ENCODE results near the gene BMPR1A. TPM values are rescaled to one million over a fixed set of nuclear protein-coding genes. Genes with fewer than 3 reads are reported as not detected.
"Not testable (repeated sequence)": the region's sequence is repeated elsewhere in the genome, so short reads cannot be mapped to it uniquely, and the experiment has no call there.

Gene BMPR1A
- total RNA-seq, 2 donors from 2014 or later = 3.5 to 14.6 TPM

- DNase-seq (ENCODE audit: low spot score in 2 of 2) (no peak), ATAC-seq (no peak)
- peaks cover 3 to 5% of the 10 kb centered on the region in 2 donors for H3K9me3 Mint-ChIP-seq
- no peaks in the 10 kb centered on the region for H3K36me3 Mint-ChIP-seq
- H3K27ac Mint-ChIP-seq = no peak overlapping the region
These were observed 187.6 kb downstream of the BMPR1A start for GRCh38 chr10:86944031-86944419.

- H3K9me3 Mint-ChIP-seq = peaks cover 3 to 5% of the 10 kb centered on the region in 2 donors
- ATAC-seq (peak; percentile 23 to 46), DNase-seq (ENCODE audit: low spot score in 2 of 2) (no peak)
- no peaks in the 10 kb centered on the region for H3K36me3 Mint-ChIP-seq
- H3K27ac Mint-ChIP-seq = no peak overlapping the region
These were observed 188.1 kb downstream of the BMPR1A start for GRCh38 chr10:86944471-86944870.

GRCh38 chr10:86944907-86945306, 188.5 kb downstream of the BMPR1A start:
- DNase-seq (ENCODE audit: low spot score in 2 of 2) (no peak), ATAC-seq (no peak)
- H3K9me3 Mint-ChIP-seq = peaks cover 3 to 5% of the 10 kb centered on the region in 2 donors
- no peaks in the 10 kb centered on the region for H3K36me3 Mint-ChIP-seq
- no peak overlapping the region for H3K27ac Mint-ChIP-seq

GRCh38 chr10:86945361-86946212, 189.2 kb downstream of the BMPR1A start:
- no peak for DNase-seq (ENCODE audit: low spot score in 2 of 2)
- peaks cover 3 to 5% of the 10 kb centered on the region in 2 donors for H3K9me3 Mint-ChIP-seq
- no peak overlapping the region for H3K27ac Mint-ChIP-seq
- no peaks in the 10 kb centered on the region for H3K36me3 Mint-ChIP-seq
- peak in 1 of 2 donors; percentile 38 for ATAC-seq

- DNase-seq (ENCODE audit: low spot score in 2 of 2) (no peak), ATAC-seq (no peak)
- Mint-ChIP-seq H3K27ac (no peak overlapping the region), H3K9me3 (peaks cover 3 to 5% of the 10 kb centered on the region in 2 donors), H3K36me3 (no peaks in the 10 kb centered on the region)
These were observed 190.1 kb downstream of the BMPR1A start for GRCh38 chr10:86946213-86947155.

- Mint-ChIP-seq H3K36me3 (peaks cover 10 to 12% of the 10 kb centered on the region in 2 donors), H3K9me3 (peaks cover 12 to 13% of the 10 kb centered on the region in 2 donors)
- DNase-seq (ENCODE audit: low spot score in 2 of 2); H3K27ac Mint-ChIP-seq; ATAC-seq: not testable (repeated sequence)
These were observed 191.4 kb downstream of the BMPR1A start for GRCh38 chr10:86947806-86948205.

- peak in 1 of 2 donors; percentile 14 for ATAC-seq
- H3K27ac Mint-ChIP-seq = peak overlapping the region in 1 of 2 donors; percentile 8
- peaks cover 12 to 13% of the 10 kb centered on the region in 2 donors for H3K9me3 Mint-ChIP-seq
- H3K36me3 Mint-ChIP-seq = peaks cover 10 to 12% of the 10 kb centered on the region in 2 donors
- DNase-seq (ENCODE audit: low spot score in 2 of 2) = no peak
These were observed 193.9 kb downstream of the BMPR1A start for GRCh38 chr10:86950349-86950748.

- ATAC-seq = no peak
- no peak overlapping the region for H3K27ac Mint-ChIP-seq
- peaks cover 12 to 13% of the 10 kb centered on the region in 2 donors for H3K9me3 Mint-ChIP-seq
- peaks cover 10 to 12% of the 10 kb centered on the region in 2 donors for H3K36me3 Mint-ChIP-seq
- no peak for DNase-seq (ENCODE audit: low spot score in 2 of 2)
These were observed 194.9 kb downstream of the BMPR1A start for GRCh38 chr10:86951184-86951761.

GRCh38 chr10:86952106-86952505, 195.7 kb downstream of the BMPR1A start:
- ATAC-seq (no peak), DNase-seq (ENCODE audit: low spot score in 2 of 2) (no peak)
- Mint-ChIP-seq H3K27ac (no peak overlapping the region), H3K36me3 (peaks cover 10 to 12% of the 10 kb centered on the region in 2 donors), H3K9me3 (peaks cover 12 to 13% of the 10 kb centered on the region in 2 donors)

- peaks cover 10 to 12% of the 10 kb centered on the region in 2 donors for H3K36me3 Mint-ChIP-seq
- not testable (repeated sequence) for H3K27ac Mint-ChIP-seq; ATAC-seq; DNase-seq (ENCODE audit: low spot score in 2 of 2)
- H3K9me3 Mint-ChIP-seq = peaks cover 12 to 13% of the 10 kb centered on the region in 2 donors
These were observed 196.3 kb downstream of the BMPR1A start for GRCh38 chr10:86952697-86953096.

GRCh38 chr10:86953747-86954680, 197.6 kb downstream of the BMPR1A start:
- Mint-ChIP-seq H3K9me3 (peaks cover 8 to 9% of the 10 kb centered on the region in 2 donors), H3K27ac (no peak overlapping the region), H3K36me3 (peaks cover 10 to 12% of the 10 kb centered on the region in 2 donors)
- DNase-seq (ENCODE audit: low spot score in 2 of 2) (no peak), ATAC-seq (no peak)

- ATAC-seq = no peak
- Mint-ChIP-seq H3K27ac (no peak overlapping the region), H3K36me3 (peaks cover 10 to 12% of the 10 kb centered on the region in 2 donors), H3K9me3 (peaks cover 8 to 9% of the 10 kb centered on the region in 2 donors)
- no peak for DNase-seq (ENCODE audit: low spot score in 2 of 2)
These were observed 198.5 kb downstream of the BMPR1A start for GRCh38 chr10:86954681-86955500.

- Mint-ChIP-seq H3K9me3 (peaks cover 8 to 9% of the 10 kb centered on the region in 2 donors), H3K27ac (no peak overlapping the region), H3K36me3 (peaks cover 10 to 12% of the 10 kb centered on the region in 2 donors)
- DNase-seq (ENCODE audit: low spot score in 2 of 2) (no peak), ATAC-seq (no peak)
These were observed 199.2 kb downstream of the BMPR1A start for GRCh38 chr10:86955501-86956194.

GRCh38 chr10:86956195-86956847, 199.9 kb downstream of the BMPR1A start:
- Mint-ChIP-seq H3K9me3 (peaks cover 8 to 9% of the 10 kb centered on the region in 2 donors), H3K27ac (no peak overlapping the region), H3K36me3 (peaks cover 10 to 12% of the 10 kb centered on the region in 2 donors)
- ATAC-seq (no peak), DNase-seq (ENCODE audit: low spot score in 2 of 2) (no peak)
